ENCODE measurements around the gene CMYA5.
A peak's percentile ranks its signal among the peaks of the same experiment; 100 is the strongest.

The CMYA5 gene

DNA sequence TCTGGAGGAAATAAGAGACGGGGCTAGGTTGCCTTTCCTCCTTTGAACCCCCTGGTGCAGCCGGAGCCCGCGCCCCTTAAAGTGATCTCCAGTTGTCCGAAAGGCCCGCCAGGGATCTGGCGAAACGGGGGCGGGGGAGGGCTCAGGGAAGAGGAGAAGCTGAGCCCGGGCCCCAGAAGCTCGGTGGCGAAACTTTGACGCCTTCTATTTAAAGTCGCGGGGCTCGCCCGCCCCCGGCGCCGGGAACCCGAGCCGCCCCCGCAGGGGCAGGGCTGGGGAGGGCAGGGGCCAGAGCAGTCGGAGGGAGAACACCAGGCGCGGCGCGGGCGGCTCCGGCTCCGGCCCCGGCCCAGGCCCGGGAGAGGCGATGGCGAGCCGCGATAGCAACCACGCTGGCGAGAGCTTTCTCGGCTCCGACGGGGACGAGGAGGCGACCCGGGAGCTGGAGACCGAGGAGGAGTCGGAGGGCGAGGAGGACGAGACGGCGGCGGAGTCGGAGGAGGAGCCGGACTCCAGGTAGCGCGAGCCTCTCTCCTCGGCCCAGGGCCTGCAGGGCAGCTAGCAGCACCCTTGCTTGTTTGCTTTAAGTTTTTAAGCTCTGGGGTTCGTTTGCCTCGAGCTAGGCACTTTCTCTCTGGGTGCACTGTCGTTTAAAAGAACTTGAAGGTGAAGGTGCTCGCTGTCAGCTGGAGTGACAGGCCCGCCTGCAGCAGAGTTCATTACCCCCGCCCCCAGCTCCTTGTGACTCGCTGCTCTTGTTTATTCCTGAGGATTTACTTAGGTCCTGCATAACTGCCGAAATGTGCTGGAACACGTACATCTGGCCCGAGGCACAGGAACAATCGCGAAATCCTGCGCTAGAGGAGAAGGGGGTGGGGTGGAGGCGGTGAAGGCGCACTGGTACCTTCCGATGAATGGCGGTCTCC lies at the start of gene CMYA5:
CMYA5 (plus strand) TSS at position 296 of the 926 bp plus-strand sequence; CDS start at position 368, 72 bp downstream.
- TF ChIP-seq GATA2 (IDR thresholded peaks at IDR 0.05; ENCODE audit: low read depth, low read length) (no peak), GATA3 (IDR thresholded peaks at IDR 0.05; ENCODE audit: low read depth, low read length) (no peak)

DNA sequence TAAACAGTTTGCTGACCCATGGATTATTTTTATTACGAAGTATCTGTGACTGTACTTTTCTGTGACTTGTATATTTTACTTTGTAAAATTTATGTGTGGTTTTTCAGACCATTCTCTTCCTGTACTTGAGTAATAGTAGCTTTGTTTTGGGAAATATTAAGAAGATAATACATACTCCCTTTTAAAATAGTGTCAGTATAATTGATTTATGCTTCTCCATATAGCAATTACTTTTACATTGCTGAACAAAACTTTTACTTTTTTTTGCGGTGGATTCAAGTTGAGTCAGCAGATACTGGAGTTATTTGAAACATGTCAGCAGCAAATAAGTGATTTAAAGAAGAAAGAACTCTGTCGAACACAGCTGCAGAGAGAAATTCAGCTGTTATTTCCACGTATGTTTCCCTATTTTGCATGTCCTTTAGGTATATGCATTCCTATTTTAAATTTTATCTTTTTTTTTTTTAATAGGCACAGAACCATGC lies 49.0 kb upstream of the CMYA5 start:
- TF ChIP-seq GATA2 (IDR thresholded peaks at IDR 0.05; ENCODE audit: low read depth, low read length) (no peak), GATA3 (IDR thresholded peaks at IDR 0.05; ENCODE audit: low read depth, low read length) (no peak)

DNA sequence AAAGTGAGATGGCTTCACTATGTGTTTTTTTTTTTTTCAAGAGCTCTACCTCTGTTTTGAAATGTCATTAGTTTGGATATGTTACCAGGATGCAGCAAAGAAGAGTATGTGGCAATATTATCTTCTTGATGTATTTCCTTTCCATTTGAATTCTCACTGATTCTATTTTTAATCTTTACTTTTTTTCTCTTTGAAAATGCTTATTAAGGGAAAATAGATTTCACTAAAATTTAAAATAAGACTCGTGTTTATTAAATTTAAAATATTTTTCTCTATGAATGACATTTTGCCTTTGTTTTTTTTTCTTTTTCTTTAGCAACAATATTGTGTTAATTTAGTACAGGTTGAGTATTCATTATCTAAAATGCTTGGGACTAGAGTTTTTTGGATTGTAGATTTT lies 48.2 kb upstream of the CMYA5 start:
- no peak for TF ChIP-seq GATA2 (IDR thresholded peaks at IDR 0.05; ENCODE audit: low read depth, low read length)
- TF ChIP-seq GATA3 (IDR thresholded peaks at IDR 0.05; ENCODE audit: low read depth, low read length): no peak

DNA sequence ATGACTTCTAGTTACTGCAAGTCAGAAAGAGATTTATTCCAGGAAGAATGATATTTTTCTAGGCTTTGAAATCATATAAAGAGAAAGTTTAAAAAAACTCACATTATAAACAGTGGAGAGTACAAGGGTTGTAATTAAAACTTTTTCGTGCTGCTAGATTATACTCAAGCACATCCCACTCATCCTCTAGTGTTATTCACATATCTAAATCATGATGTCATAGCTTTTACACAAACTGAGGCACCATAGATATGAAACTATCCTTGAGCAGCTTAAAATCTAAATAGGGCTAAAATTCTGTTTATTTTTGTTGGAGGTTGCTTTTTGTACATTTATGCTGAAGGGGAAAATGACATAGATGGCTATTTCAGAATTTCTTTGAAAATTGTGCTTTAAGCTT lies 47.4 kb upstream of the CMYA5 start:
- TF ChIP-seq GATA3 (IDR thresholded peaks at IDR 0.05; ENCODE audit: low read depth, low read length) (no peak), GATA2 (IDR thresholded peaks at IDR 0.05; ENCODE audit: low read depth, low read length) (no peak)

DNA sequence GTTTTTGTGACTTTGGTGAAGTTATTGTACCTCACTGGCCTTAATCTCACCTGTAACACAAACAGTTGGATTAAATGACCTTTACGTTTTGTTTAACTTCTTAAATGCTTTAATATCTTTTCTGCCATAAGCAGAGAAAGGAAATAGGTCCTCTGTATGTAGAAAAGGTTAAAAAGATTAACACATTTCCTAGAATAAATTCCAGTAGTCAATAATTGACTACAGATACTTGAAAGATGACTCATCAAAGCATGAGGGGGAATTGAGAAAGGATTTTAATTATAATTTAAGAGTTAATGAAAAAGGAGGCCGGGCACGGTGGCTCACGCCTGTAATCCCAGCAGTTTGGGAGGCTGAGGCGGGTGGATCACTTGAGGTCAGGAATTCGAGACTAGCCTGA lies 35.8 kb upstream of the CMYA5 start:
- TF ChIP-seq GATA3 (IDR thresholded peaks at IDR 0.05; ENCODE audit: low read depth, low read length): no peak
- TF ChIP-seq GATA2 (IDR thresholded peaks at IDR 0.05; ENCODE audit: low read depth, low read length): no peak

DNA sequence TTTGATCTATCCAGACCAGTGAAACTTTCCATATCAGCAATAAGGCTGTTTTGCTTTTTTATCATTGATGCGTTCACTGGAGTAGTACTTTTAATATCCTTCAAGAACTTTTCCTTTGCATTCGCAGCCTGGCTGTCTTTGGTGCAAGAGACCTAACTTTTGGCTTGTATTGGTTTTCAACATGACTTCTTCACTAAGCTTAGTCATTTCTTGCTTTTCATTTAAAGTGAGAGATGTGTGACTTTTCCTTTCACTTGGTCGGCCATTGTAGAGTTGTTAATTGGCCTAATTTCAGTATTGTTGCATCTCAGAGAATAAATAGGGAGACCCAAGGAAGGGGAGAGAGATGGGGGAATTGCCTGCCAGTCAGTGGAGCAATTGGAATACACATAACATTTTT lies 26.4 kb upstream of the CMYA5 start:
- TF ChIP-seq GATA2 (IDR thresholded peaks at IDR 0.05; ENCODE audit: low read depth, low read length) (no peak), GATA3 (IDR thresholded peaks at IDR 0.05; ENCODE audit: low read depth, low read length) (no peak)

DNA sequence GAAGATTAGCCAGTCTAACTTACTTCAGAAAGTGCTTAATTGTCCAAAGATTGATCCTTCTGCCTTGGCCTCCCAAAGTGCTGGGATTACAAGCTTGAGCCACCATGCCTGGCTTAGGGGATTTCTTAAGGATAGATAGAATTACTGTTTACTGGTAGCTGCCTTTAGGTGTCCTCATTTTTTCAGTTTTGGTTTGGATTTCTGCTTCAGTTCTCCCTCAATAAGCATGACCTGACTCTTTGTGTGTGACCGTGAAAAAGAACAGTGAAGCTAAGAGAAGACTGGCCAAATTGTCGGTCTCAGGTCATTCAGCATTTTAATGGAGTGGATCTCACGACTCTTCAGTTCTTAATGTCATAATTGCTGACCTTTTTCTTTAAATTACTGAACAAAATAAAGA lies 22.9 kb upstream of the CMYA5 start:
- TF ChIP-seq GATA3 (IDR thresholded peaks at IDR 0.05; ENCODE audit: low read depth, low read length): no peak
- TF ChIP-seq GATA2 (IDR thresholded peaks at IDR 0.05; ENCODE audit: low read depth, low read length): no peak

DNA sequence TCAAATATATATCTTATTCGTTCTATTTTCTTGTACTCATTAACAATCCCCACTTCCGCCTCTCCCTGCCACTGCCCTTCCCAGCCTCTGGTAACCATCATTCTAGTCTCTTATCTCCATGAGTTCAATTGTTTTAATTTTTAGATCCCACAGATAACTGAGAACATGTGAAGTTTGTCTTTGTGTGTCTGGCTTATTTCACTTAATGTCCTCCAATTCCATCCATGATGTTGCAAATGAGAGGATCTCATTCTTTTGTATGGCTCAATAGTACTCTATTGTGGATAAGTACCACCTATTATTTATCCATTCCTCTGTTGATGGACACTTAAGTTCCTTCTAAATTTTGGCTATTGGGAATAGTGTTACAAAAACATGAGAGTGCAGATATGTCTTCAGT lies 17.2 kb upstream of the CMYA5 start:
- no peak for TF ChIP-seq GATA2 (IDR thresholded peaks at IDR 0.05; ENCODE audit: low read depth, low read length)
- peak; percentile 75 for TF ChIP-seq GATA3 (IDR thresholded peaks at IDR 0.05; ENCODE audit: low read depth, low read length)

DNA sequence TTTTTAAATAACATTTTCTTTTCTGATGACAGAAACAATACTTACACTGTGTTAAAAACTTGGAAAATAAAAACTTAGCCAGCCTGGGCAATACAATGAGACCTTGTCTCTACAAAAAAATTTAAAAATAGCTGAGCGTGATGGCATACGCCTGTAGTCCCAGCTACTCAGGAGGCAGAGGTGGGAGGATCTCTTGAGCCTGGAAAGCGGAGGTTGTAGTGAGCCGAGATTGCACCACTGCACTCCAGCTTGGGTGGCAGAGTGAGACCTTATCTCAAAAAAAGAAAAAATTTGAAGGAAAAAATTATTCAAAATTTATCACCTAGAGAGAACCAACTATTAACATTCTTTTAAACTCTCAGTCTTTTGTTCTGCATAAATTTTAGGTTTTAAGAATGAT lies 4.9 kb upstream of the CMYA5 start:
- no peak for TF ChIP-seq GATA3 (IDR thresholded peaks at IDR 0.05; ENCODE audit: low read depth, low read length)
- TF ChIP-seq GATA2 (IDR thresholded peaks at IDR 0.05; ENCODE audit: low read depth, low read length): no peak

DNA sequence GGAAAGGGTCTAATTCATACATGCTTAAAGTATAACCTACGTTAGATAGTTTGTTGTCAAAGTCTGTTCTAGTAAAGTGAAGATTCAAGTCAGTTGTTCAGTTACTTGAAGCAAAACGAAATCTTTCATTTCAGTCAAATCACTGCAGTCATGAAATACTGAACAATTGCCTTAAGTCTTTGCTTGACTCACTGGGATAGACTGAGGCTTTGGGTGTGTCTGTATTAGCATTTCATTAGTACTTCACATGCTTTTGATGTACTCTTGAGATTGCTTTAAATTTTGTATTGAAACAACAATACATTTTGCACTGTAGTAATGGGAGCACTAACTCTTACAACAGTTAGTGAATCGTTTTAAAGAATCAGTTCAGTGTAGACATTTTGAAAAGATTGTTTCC lies 4.0 kb upstream of the CMYA5 start:
- no peak for TF ChIP-seq GATA2 (IDR thresholded peaks at IDR 0.05; ENCODE audit: low read depth, low read length)
- TF ChIP-seq GATA3 (IDR thresholded peaks at IDR 0.05; ENCODE audit: low read depth, low read length): no peak

DNA sequence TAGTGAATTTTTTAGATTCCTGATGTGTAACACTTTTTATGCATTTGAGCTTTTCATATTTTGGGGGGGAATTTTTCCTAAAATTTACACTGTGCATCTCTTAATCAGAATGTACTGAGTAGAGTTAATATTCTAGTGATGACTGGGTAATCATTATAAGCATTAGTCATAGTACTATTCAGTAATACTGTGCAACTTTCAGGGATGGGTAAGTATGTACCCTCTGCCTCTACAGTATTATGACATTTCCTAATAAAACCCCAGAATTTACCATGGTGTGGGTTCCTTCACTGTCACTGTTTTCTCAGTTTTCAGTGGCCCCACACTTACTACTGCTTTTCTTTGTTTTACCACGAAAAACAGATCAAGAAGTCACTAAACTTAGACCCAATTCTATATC lies 2.8 kb upstream of the CMYA5 start:
- no peak for TF ChIP-seq GATA2 (IDR thresholded peaks at IDR 0.05; ENCODE audit: low read depth, low read length)
- TF ChIP-seq GATA3 (IDR thresholded peaks at IDR 0.05; ENCODE audit: low read depth, low read length): no peak

DNA sequence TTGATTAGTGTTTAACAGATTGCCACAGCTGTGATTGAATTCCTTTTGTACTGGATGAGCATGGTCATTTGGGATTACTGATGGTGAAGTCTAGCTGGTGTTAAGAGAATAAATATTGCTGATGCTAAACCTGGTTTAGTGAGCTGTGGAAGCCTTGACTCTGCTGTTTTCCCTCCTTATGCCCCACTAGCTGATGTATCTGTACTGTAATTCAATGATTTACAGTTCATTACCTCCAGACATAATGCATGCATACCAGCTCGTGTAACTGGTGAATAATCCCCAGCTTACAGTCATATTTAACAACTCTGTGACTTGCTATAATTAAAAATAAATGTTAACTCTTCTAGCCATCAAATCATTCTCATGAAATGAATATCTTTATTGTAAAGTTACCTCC lies 1.7 kb upstream of the CMYA5 start:
- TF ChIP-seq GATA2 (IDR thresholded peaks at IDR 0.05; ENCODE audit: low read depth, low read length): no peak
- TF ChIP-seq GATA3 (IDR thresholded peaks at IDR 0.05; ENCODE audit: low read depth, low read length): no peak

DNA sequence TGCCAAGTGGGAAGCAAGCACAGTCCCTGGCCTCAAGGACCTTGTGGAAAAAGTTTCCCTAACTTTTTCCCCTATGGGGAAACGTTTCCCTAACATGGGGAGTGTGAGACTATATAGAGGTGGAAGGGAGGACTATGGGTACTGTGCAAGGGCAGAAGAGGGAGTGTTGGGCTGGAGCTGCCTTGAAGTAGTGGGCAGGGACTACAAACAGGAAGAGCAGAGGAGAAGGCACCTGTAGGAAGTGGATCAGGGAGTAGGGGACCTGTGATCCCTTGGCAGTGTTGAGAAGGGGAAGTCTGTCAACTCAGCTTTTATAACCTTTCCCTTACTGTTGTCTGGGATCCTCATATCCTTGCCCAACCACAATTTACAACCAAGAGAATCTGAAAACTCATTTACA lies 1.4 kb downstream of the CMYA5 start:
- no peak for TF ChIP-seq GATA2 (IDR thresholded peaks at IDR 0.05; ENCODE audit: low read depth, low read length)
- TF ChIP-seq GATA3 (IDR thresholded peaks at IDR 0.05; ENCODE audit: low read depth, low read length): no peak

DNA sequence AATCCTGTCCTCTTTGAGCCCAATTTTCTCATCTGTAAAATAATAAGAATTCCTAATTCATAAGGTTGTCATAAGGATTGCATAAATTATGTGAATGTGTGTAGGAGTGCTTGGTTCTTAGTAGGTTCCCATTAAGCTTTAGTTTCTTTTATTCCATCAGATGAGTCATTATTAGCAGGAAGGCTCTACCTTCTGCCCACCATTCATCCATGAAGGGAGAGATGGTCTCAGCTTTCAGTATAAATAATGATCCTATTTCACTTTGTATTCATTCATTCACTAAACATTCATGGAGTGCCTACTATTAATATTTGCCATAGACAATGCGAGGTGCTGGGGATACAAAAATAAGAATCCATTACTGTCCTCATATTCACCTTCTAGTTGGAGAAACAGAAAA lies 3.0 kb downstream of the CMYA5 start:
- TF ChIP-seq GATA2 (IDR thresholded peaks at IDR 0.05; ENCODE audit: low read depth, low read length) (no peak), GATA3 (IDR thresholded peaks at IDR 0.05; ENCODE audit: low read depth, low read length) (no peak)

DNA sequence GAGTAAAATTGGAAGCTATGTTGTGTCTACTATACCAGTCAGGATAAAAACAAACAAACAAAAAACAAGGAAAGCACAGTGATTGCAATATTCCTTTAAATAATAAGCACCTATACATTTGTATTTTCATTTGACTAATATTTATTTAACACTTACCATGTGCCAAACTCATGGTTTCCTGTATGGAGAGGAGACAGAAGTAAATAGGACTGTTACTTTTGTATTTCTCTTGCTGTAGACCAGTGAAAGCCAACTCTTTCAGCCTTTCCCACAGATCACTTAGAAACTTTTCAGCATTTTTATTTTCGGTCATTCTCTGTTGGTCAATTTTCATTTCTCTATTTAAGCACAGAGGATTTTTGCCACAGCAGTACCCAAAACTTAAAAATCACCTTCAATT lies 4.5 kb downstream of the CMYA5 start:
- no peak for TF ChIP-seq GATA2 (IDR thresholded peaks at IDR 0.05; ENCODE audit: low read depth, low read length)
- TF ChIP-seq GATA3 (IDR thresholded peaks at IDR 0.05; ENCODE audit: low read depth, low read length): no peak

All from SH-SY5Y (cell line).